Neural cell (in vitro differentiated cells): ENCODE results near the gene CPLX1. TPM values are rescaled to one million over a fixed set of nuclear protein-coding genes. Genes with fewer than 3 reads are reported as not detected.
"Not testable (repeated sequence)": the region's sequence is repeated elsewhere in the genome, so short reads cannot be mapped to it uniquely, and the experiment has no call there.

Experiments used
- H2AFZ ChIP-seq: fragments of 200-600, 300-800 bp; sonication (generic), shearing (Covaris generic); 2 replicates; pipeline ENCODE4 v1.6.0; 2014; ENCODE audit warnings: low read depth, mild to moderate bottlenecking, antibody characterized with exemption, low read length, moderate library complexity
- H3F3A ChIP-seq: fragments of 200-600 bp; shearing (Covaris generic); 2 replicates; pipeline ENCODE4 v1.6.1; 2016; ENCODE audit warnings: mild to moderate bottlenecking, moderate library complexity, mixed read lengths, antibody characterized with exemption, low read length; ENCODE audit not compliant: insufficient read depth, poor library complexity, severe bottlenecking
- H3K27ac ChIP-seq: fragments of 200-600, 300-800 bp; sonication (generic), shearing (Covaris generic); 2 replicates; pipeline ENCODE4 v1.5.1; 2014; ENCODE audit warnings: mild to moderate bottlenecking, low read length, moderate library complexity
- H3K27me3 ChIP-seq: fragments of 300-800, 200-600 bp; sonication (generic), shearing (Covaris generic); 2 replicates; pipeline ENCODE4 v1.6.0; 2014; ENCODE audit warnings: mild to moderate bottlenecking, low read depth, low read length, moderate library complexity; ENCODE audit not compliant: insufficient read depth
- H3K36me3 ChIP-seq: fragments of 300-800, 200-600 bp; sonication (generic), shearing (Covaris generic); 2 replicates; pipeline ENCODE4 v1.5.1; 2014; ENCODE audit warnings: mild to moderate bottlenecking, antibody characterized with exemption, low read length, moderate library complexity; ENCODE audit not compliant: insufficient read depth
- H3K4me2 ChIP-seq: fragments of 300-800, 200-600 bp; sonication (generic), shearing (Covaris generic); 2 replicates; pipeline ENCODE4 v1.6.0; 2014; ENCODE audit warnings: mild to moderate bottlenecking, low read length
- H3K4me3 ChIP-seq: fragments of 300-800, 200-600 bp; sonication (generic), shearing (Covaris generic); 2 replicates; pipeline ENCODE4 v1.5.1; 2014; ENCODE audit warnings: mild to moderate bottlenecking, low read length, moderate library complexity
- H3K79me2 ChIP-seq: fragments of 200-600 bp; shearing (Covaris generic); replicated peaks from 2 replicates; pipeline ENCODE4 v1.6.0; 2014; ENCODE audit warnings: mild to moderate bottlenecking, low read length, moderate library complexity; ENCODE audit not compliant: insufficient read depth
- H3K9ac ChIP-seq: fragments of 300-800, 200-600 bp; sonication (generic), shearing (Covaris generic); 2 replicates; pipeline ENCODE4 v1.6.1; 2016; ENCODE audit warnings: mild to moderate bottlenecking, low read length, mixed read lengths
- H3K9me2 ChIP-seq: fragments of 200-600 bp; shearing (Covaris generic); 2 replicates; pipeline ENCODE4 v1.6.1; 2016; ENCODE audit warnings: mild to moderate bottlenecking, low read length, mixed read lengths; ENCODE audit not compliant: insufficient read depth
- H3K9me3 ChIP-seq: fragments of 200-600, 300-800 bp; sonication (generic), shearing (Covaris generic); 2 replicates; pipeline ENCODE4 v1.6.1; 2016; ENCODE audit warnings: mild to moderate bottlenecking, mixed run types, low read length, moderate library complexity, mixed read lengths
- H4K20me1 ChIP-seq: fragments of 200-600 bp; shearing (Covaris generic); 2 replicates; pipeline ENCODE4 v1.6.1; 2016; ENCODE audit warnings: mild to moderate bottlenecking, mixed run types; ENCODE audit not compliant: insufficient read depth
- CTCF ChIP-seq: fragments of 450-650 bp; IDR thresholded peaks from 2 replicates; pipeline ENCODE4 v1.5.1; 2014; ENCODE audit warnings: antibody characterized with exemption, mild to moderate bottlenecking, moderate library complexity; ENCODE audit not compliant: poor library complexity, severe bottlenecking
- EP300 ChIP-seq: fragments of 450-650 bp; conservative IDR thresholded peaks from 2 replicates; pipeline ENCODE4 v1.6.1; 2014; ENCODE audit warnings: antibody characterized with exemption, mild to moderate bottlenecking, moderate library complexity; ENCODE audit not compliant: poor library complexity, severe bottlenecking
- EZH2 ChIP-seq: fragments of 200-600, 300-800 bp; shearing (Covaris generic), sonication (generic); IDR thresholded peaks from 2 replicates; pipeline ENCODE4 v1.6.1; 2014; ENCODE audit warnings: antibody characterized with exemption, low read length, borderline replicate concordance, mild to moderate bottlenecking; ENCODE audit not compliant: insufficient read depth, poor library complexity, severe bottlenecking
- MXI1 ChIP-seq: fragments of 450-650 bp; conservative IDR thresholded peaks from 2 replicates; pipeline ENCODE4 v1.6.1; 2014; ENCODE audit warnings: antibody characterized with exemption, mild to moderate bottlenecking; ENCODE audit not compliant: poor library complexity, severe bottlenecking
- POLR2AphosphoS5 ChIP-seq: IDR thresholded peaks from 2 replicates; pipeline ENCODE4 v1.6.1; 2012
- RAD21 ChIP-seq: fragments of 450-650 bp; conservative IDR thresholded peaks from 2 replicates; pipeline ENCODE4 v1.6.1; 2014; ENCODE audit warnings: antibody characterized with exemption, mild to moderate bottlenecking, moderate library complexity
- REST ChIP-seq: IDR thresholded peaks from 2 replicates; pipeline ENCODE4 v1.6.1; 2012; ENCODE audit warnings: borderline replicate concordance
- SMC3 ChIP-seq: fragments of 450-650 bp; conservative IDR thresholded peaks from 2 replicates; pipeline ENCODE4 v1.6.1; 2014; ENCODE audit warnings: antibody characterized with exemption, mild to moderate bottlenecking, moderate library complexity; ENCODE audit not compliant: poor library complexity
- TAF1 ChIP-seq: IDR thresholded peaks from 2 replicates; pipeline ENCODE4 v1.6.1; 2012; ENCODE audit warnings: low read depth
- polyA plus RNA-seq: library from polyadenylated mRNA; depleted of rRNA; stranded (reverse); fragments of >200 nt; gene quantifications from 2 replicates; pipeline ENCODE4 v1.2.3, GENCODE V29; 2014

CPLX1 gene
- polyA plus RNA-seq, 1 donor from 2014 or later: 7.6 TPM

GRCh38 chr4:780255-780654, 45.7 kb downstream of the CPLX1 start:
- not testable (repeated sequence) for H3F3A ChIP-seq, H3K9me2 ChIP-seq, H3K36me3 ChIP-seq, H3K9me3 ChIP-seq, H4K20me1 ChIP-seq, H2AFZ ChIP-seq
- H3K4me3 ChIP-seq: peak overlapping the region; percentile 100
- H3K27me3 ChIP-seq: peaks cover 11% of the 10 kb centered on the region
- H3K27ac ChIP-seq: peak overlapping the region; percentile 93
- H3K79me2 ChIP-seq: peaks cover 43% of the 10 kb centered on the region
- peak overlapping the region; percentile 98 for H3K9ac ChIP-seq
- peak overlapping the region; percentile 61 for H3K4me2 ChIP-seq

DNA sequence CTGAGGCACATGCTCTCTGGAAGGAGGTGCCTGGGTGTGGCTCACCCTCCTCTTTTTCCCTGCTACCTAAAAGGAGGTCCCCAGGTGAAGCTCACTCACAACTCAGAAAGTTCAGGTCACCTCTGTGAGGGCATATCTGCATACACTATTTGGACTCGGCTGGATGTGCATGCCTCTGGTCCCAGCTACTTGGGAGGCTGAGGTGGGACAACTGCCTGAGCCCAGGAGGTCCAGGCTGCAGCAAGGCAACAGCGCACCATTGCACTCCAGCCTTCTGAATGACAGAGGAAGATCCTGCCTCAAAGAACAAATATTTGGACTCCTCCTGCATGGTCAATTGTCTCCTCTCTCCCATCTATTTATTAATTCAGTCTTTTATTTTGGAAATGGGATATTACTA, 46.4 kb downstream of the CPLX1 start:
- H2AFZ ChIP-seq: no peak overlapping the region
- H3K9me2 ChIP-seq: no peaks in the 10 kb centered on the region
- H3K79me2 ChIP-seq: peaks cover 46% of the 10 kb centered on the region
- H4K20me1 ChIP-seq: no peaks in the 10 kb centered on the region
- TF ChIP-seq POLR2AphosphoS5: no peak
- TF ChIP-seq REST: no peak
- no peak for TF ChIP-seq RAD21
- TF ChIP-seq CTCF: no peak
- no peak for TF ChIP-seq SMC3
- TF ChIP-seq EP300: no peak
- TF ChIP-seq EZH2: no peak
- no peak for TF ChIP-seq TAF1
- no peak for TF ChIP-seq MXI1
- H3K4me2 ChIP-seq: no peak overlapping the region
- no peak overlapping the region for H3K27ac ChIP-seq
- no peaks in the 10 kb centered on the region for H3F3A ChIP-seq
- H3K4me3 ChIP-seq: peak overlapping the region; percentile 100
- peaks cover 4% of the 10 kb centered on the region for H3K27me3 ChIP-seq
- H3K9me3 ChIP-seq: no peaks in the 10 kb centered on the region
- H3K9ac ChIP-seq: no peak overlapping the region
- H3K36me3 ChIP-seq: no peaks in the 10 kb centered on the region

DNA sequence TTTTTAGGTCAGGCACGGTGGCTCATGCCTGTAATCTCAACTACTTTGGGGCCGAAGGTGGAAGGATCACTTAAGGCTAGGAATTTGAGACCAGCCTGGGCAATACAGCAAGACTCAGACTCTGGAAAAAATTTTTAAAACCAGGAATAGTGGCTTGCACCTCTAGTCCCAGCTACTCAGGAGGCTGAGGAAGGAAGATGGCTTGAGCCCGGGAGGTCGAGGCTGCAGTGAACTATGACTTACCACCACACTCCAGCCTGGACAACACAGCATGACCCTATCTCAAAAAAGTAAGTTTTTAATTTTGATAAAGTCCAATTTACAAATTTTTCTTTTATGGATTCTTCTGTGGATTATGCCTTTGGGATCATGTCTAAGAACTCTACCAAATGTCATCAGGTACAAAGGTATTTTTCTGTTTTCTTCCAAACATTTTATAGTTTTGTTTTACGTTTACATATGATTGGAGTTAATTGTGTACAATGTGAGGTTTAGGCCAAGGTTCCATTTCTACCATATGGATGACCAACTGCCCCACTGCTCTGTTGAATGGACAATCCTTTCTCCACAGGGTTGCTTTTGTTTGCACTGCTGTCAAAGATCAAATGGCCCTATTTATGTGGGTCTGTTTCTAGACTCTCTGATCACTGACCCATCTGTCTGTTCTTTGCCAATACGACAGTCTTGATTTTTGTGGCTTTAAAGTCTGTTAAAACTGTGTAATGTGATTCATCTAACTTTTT, 48.2 kb downstream of the CPLX1 start:
- Histone ChIP-seq H3K9me3 (no peaks in the 10 kb centered on the region), H3K27ac (no peak overlapping the region), H3K4me2 (no peak overlapping the region), H3K9me2 (no peaks in the 10 kb centered on the region), H4K20me1 (no peaks in the 10 kb centered on the region), H3K27me3 (no peaks in the 10 kb centered on the region), H3K79me2 (peaks cover 46% of the 10 kb centered on the region), H3K4me3 (no peak overlapping the region), H2AFZ (no peak overlapping the region), H3F3A (no peaks in the 10 kb centered on the region), H3K9ac (no peak overlapping the region), H3K36me3 (no peaks in the 10 kb centered on the region)
- no peak for TF ChIP-seq RAD21
- TF ChIP-seq EZH2: no peak
- TF ChIP-seq CTCF: no peak
- TF ChIP-seq REST: no peak
